ENCODE results near the gene FXR1.

FXR1 gene

GRCh38 chr3:180934638-180935037, 22.2 kb downstream of the FXR1 start:
- Histone ChIP-seq H3K79me2 (ENCODE audit: low read length) (peaks cover 99% of the 10 kb centered on the region), H3K4me2 (ENCODE audit: low read length) (no peak overlapping the region), H3K4me1 (ENCODE audit: low read length) (no peaks in the 10 kb centered on the region), H2AFZ (ENCODE audit: low read depth, low read length) (no peak overlapping the region), H3K9me3 (ENCODE audit: insufficient read depth, low read length) (no peaks in the 10 kb centered on the region), H3K27me3 (ENCODE audit: low read depth, low read length) (no peaks in the 10 kb centered on the region), H4K20me1 (ENCODE audit: insufficient read depth, low read length) (peaks cover 49% of the 10 kb centered on the region), H3K9ac (ENCODE audit: low read length) (no peak overlapping the region), H3K27ac (ENCODE audit: low read length) (no peak overlapping the region), H3K4me3 (ENCODE audit: low read length) (no peak overlapping the region), H3K36me3 (replicated peaks; ENCODE audit: low read depth, low read length) (peaks cover 19% of the 10 kb centered on the region)
- TF ChIP-seq EZH2phosphoT487 (IDR thresholded peaks at IDR 0.05; ENCODE audit: low read depth) = no peak
- TF ChIP-seq, protein P1, sequence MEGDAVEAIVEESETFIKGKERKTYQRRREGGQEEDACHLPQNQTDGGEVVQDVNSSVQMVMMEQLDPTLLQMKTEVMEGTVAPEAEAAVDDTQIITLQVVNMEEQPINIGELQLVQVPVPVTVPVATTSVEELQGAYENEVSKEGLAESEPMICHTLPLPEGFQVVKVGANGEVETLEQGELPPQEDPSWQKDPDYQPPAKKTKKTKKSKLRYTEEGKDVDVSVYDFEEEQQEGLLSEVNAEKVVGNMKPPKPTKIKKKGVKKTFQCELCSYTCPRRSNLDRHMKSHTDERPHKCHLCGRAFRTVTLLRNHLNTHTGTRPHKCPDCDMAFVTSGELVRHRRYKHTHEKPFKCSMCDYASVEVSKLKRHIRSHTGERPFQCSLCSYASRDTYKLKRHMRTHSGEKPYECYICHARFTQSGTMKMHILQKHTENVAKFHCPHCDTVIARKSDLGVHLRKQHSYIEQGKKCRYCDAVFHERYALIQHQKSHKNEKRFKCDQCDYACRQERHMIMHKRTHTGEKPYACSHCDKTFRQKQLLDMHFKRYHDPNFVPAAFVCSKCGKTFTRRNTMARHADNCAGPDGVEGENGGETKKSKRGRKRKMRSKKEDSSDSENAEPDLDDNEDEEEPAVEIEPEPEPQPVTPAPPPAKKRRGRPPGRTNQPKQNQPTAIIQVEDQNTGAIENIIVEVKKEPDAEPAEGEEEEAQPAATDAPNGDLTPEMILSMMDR (IDR thresholded peaks at IDR 0.05; ENCODE audit: low read depth, low read length) = no peak

- no peaks in the 10 kb centered on the region for H3K4me1 ChIP-seq (ENCODE audit: low read length)
- no peak overlapping the region for H3K4me2 ChIP-seq (ENCODE audit: low read length)
- peaks cover 35% of the 10 kb centered on the region for H3K36me3 ChIP-seq (replicated peaks; ENCODE audit: low read depth, low read length)
- peaks cover 6% of the 10 kb centered on the region for H4K20me1 ChIP-seq (ENCODE audit: insufficient read depth, low read length)
- H3K9ac ChIP-seq (ENCODE audit: low read length) = no peak overlapping the region
- no peaks in the 10 kb centered on the region for H3K27me3 ChIP-seq (ENCODE audit: low read depth, low read length)
- no peak for TF ChIP-seq EZH2phosphoT487 (IDR thresholded peaks at IDR 0.05; ENCODE audit: low read depth)
- TF ChIP-seq, protein P1 (IDR thresholded peaks at IDR 0.05; ENCODE audit: low read depth, low read length) = no peak
- H2AFZ ChIP-seq (ENCODE audit: low read depth, low read length) = no peak overlapping the region
- no peak overlapping the region for H3K4me3 ChIP-seq (ENCODE audit: low read length)
- peaks cover 95% of the 10 kb centered on the region for H3K79me2 ChIP-seq (ENCODE audit: low read length)
- no peaks in the 10 kb centered on the region for H3K9me3 ChIP-seq (ENCODE audit: insufficient read depth, low read length)
- H3K27ac ChIP-seq (ENCODE audit: low read length) = no peak overlapping the region
Measured at GRCh38 chr3:180940826-180941225, 28.4 kb downstream of the FXR1 start.

- TF ChIP-seq, protein P1 (IDR thresholded peaks at IDR 0.05; ENCODE audit: low read depth, low read length) = no peak
- TF ChIP-seq EZH2phosphoT487 (IDR thresholded peaks at IDR 0.05; ENCODE audit: low read depth) = no peak
- peaks cover 67% of the 10 kb centered on the region for H3K79me2 ChIP-seq (ENCODE audit: low read length)
Measured at GRCh38 chr3:180947761-180948390, 35.4 kb downstream of the FXR1 start.

GRCh38 chr3:180959691-180960090, 47.2 kb downstream of the FXR1 start:
- H3K4me1 ChIP-seq (ENCODE audit: low read length) = peaks cover 4% of the 10 kb centered on the region; the same call in 1 of the 2 replicates
- H3K27ac ChIP-seq (ENCODE audit: low read length) = no peak overlapping the region
- H3K79me2 ChIP-seq (ENCODE audit: low read length) = no peaks in the 10 kb centered on the region; the same call in 1 of the 2 replicates
- no peak overlapping the region for H3K4me3 ChIP-seq (ENCODE audit: low read length)
- no peak overlapping the region for H3K9ac ChIP-seq (ENCODE audit: low read length)
- TF ChIP-seq, protein P1 (IDR thresholded peaks at IDR 0.05; ENCODE audit: low read depth, low read length) = no peak
- TF ChIP-seq EZH2phosphoT487 (IDR thresholded peaks at IDR 0.05; ENCODE audit: low read depth) = no peak
- H3K4me2 ChIP-seq (ENCODE audit: low read length) = no peak overlapping the region
- H3K36me3 ChIP-seq (replicated peaks; ENCODE audit: low read depth, low read length) = peaks cover 56% of the 10 kb centered on the region
- H2AFZ ChIP-seq (ENCODE audit: low read depth, low read length) = no peak overlapping the region
- H3K9me3 ChIP-seq (ENCODE audit: insufficient read depth, low read length) = no peaks in the 10 kb centered on the region
- no peaks in the 10 kb centered on the region for H3K27me3 ChIP-seq (ENCODE audit: low read depth, low read length)
- H4K20me1 ChIP-seq (ENCODE audit: insufficient read depth, low read length) = 0 out of 2 replicates have a peak, but pooled peaks cover 12% of the 10 kb centered on the region

More at GRCh38 chr3:180947761-180948390, 35.4 kb downstream of the FXR1 start:
- Histone ChIP-seq H4K20me1 (ENCODE audit: insufficient read depth, low read length) (peaks cover 13% of the 10 kb centered on the region; the same call in 1 of the 2 replicates), H2AFZ (ENCODE audit: low read depth, low read length) (no peak overlapping the region), H3K9ac (ENCODE audit: low read length) (no peak overlapping the region; the same call in none of the 2 replicates), H3K4me3 (ENCODE audit: low read length) (peak overlapping the region; percentile 58), H3K27me3 (ENCODE audit: low read depth, low read length) (no peaks in the 10 kb centered on the region), H3K27ac (ENCODE audit: low read length) (peak overlapping the region; percentile 79), H3K4me2 (ENCODE audit: low read length) (peak overlapping the region; percentile 83), H3K4me1 (ENCODE audit: low read length) (peaks cover 20% of the 10 kb centered on the region), H3K9me3 (ENCODE audit: insufficient read depth, low read length) (no peaks in the 10 kb centered on the region), H3K36me3 (replicated peaks; ENCODE audit: low read depth, low read length) (peaks cover 42% of the 10 kb centered on the region)
